Measurements from ENCODE around the gene PODXL.

DNA sequence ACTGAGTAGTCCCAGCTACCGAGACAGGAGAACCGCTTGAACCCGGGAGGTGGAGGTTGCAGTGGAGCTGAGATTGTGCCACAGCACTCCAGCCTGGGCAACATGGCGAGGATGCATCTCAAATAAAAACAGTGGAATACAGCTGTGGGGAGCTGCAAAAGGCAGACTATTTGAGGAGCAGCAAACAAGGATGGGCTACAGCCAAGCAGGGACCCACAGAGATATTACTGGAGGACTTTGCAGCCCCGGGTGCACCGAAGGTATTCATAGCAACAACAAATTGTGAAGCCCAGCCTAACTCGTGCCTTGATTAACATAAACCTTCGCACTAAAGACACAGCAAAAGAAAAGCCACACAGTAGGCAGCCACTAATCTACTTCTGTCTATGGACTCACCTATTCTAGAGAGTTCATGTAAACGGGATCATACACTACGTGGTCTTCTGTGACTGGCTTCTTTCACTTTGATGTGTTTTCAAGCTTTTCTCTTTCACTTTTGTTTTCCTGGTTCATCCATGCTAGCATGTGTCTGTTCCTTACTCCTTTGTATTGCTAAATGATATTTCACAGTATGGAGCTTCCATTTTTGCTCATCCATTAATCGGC is 34.0 kb downstream of the PODXL start:
- TF ChIP-seq, protein P1, sequence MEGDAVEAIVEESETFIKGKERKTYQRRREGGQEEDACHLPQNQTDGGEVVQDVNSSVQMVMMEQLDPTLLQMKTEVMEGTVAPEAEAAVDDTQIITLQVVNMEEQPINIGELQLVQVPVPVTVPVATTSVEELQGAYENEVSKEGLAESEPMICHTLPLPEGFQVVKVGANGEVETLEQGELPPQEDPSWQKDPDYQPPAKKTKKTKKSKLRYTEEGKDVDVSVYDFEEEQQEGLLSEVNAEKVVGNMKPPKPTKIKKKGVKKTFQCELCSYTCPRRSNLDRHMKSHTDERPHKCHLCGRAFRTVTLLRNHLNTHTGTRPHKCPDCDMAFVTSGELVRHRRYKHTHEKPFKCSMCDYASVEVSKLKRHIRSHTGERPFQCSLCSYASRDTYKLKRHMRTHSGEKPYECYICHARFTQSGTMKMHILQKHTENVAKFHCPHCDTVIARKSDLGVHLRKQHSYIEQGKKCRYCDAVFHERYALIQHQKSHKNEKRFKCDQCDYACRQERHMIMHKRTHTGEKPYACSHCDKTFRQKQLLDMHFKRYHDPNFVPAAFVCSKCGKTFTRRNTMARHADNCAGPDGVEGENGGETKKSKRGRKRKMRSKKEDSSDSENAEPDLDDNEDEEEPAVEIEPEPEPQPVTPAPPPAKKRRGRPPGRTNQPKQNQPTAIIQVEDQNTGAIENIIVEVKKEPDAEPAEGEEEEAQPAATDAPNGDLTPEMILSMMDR (tag by site-specific recombination; IDR thresholded peaks at IDR 0.05): no peak
- TF ChIP-seq TCF7L2 (IDR thresholded peaks at IDR 0.05; ENCODE audit: borderline replicate concordance, low read depth, low read length) (no peak), ZNF510 (tag by site-specific recombination; IDR thresholded peaks at IDR 0.05; ENCODE audit: insufficient replicate concordance) (no peak)
